ENCODE data around the gene PIK3R4.

- no peak for TF ChIP-seq CTCF (IDR thresholded peaks at IDR 0.05)
- TF ChIP-seq POLR2A (IDR thresholded peaks at IDR 0.05) = no peak
These were observed 97.5 kb downstream of the PIK3R4 start for GRCh38 chr3:130649061-130649654.

Measured in Peyer's patch (tissue), 4 donors.